CD14-positive monocyte (primary cell): ENCODE results near the gene CNTN6. TPM values are rescaled to one million over a fixed set of nuclear protein-coding genes. Genes with fewer than 3 reads are reported as not detected.

ENCODE experiments used
- DNase-seq, 3 donors: peaks; one replicate each; pipeline ENCODE4 v3.0.0-alpha.2; 2011 to 2022
- H2AFZ ChIP-seq: 2 replicates; pipeline ENCODE4 v1.6.0; 2012; ENCODE audit warnings: mild to moderate bottlenecking, low read depth, low read length, inconsistent platforms; ENCODE audit not compliant: insufficient read depth, poor library complexity, severe bottlenecking
- H3K27ac ChIP-seq, 2 donors: 1 replicate in 1 of 2; 2 replicates in 1 of 2; pipeline ENCODE4 v1.5.1; 2012 to 2013; ENCODE audit warnings: low read length in 2 of 2, control low read depth in 1 of 2, inconsistent platforms in 1 of 2, low read depth in 1 of 2, mild to moderate bottlenecking in 1 of 2
- H3K27me3 ChIP-seq, 2 donors: one replicate each; pipeline versions ENCODE4 v1.6.0 to v1.6.1; 2011 to 2013; ENCODE audit warnings: low read length in 2 of 2; ENCODE audit not compliant: control insufficient read depth in 2 of 2, insufficient read depth in 2 of 2
- H3K36me3 ChIP-seq, 2 donors: replicated peaks in 1 of 2; 1 replicate in 1 of 2; 2 replicates in 1 of 2; pipeline versions ENCODE4 v1.5.1 to v1.6.1; 2012 to 2013; ENCODE audit warnings: low read length in 2 of 2, control low read depth in 1 of 2, inconsistent platforms in 1 of 2, mild to moderate bottlenecking in 1 of 2; ENCODE audit not compliant: insufficient read depth in 2 of 2, control insufficient read depth in 1 of 2
- H3K4me1 ChIP-seq, 2 donors: 1 replicate in 1 of 2; 2 replicates in 1 of 2; pipeline versions ENCODE4 v1.5.1 to v1.6.1; 2012 to 2013; ENCODE audit warnings: low read length in 2 of 2, control low read depth in 1 of 2, inconsistent platforms in 1 of 2, mild to moderate bottlenecking in 1 of 2, moderate library complexity in 1 of 2; ENCODE audit not compliant: insufficient read depth in 2 of 2, control insufficient read depth in 1 of 2
- H3K4me2 ChIP-seq: replicated peaks from 2 replicates; pipeline ENCODE3; 2012; ENCODE audit warnings: low read length, moderate library complexity, mild to moderate bottlenecking; ENCODE audit not compliant: poor library complexity, severe bottlenecking; ENCODE audit errors: extremely low read depth
- H3K4me3 ChIP-seq, 3 experiments: fragments of 200-600 bp in 1 of 3; sonication (generic) in 1 of 3; replicated peaks in 1 of 3; 1 replicate in 2 of 3; 2 replicates in 1 of 3; pipeline ENCODE4 v1.5.1; 2011 to 2013; ENCODE audit warnings: low read length in 3 of 3, mild to moderate bottlenecking in 3 of 3, control low read depth in 2 of 3, low read depth in 2 of 3, inconsistent platforms in 1 of 3, moderate library complexity in 1 of 3
- H3K79me2 ChIP-seq: 2 replicates; pipeline ENCODE4 v1.6.0; 2012; ENCODE audit warnings: mild to moderate bottlenecking, control low read depth, inconsistent platforms, low read length, moderate library complexity; ENCODE audit not compliant: insufficient read depth
- H3K9ac ChIP-seq: 2 replicates; pipeline ENCODE4 v1.6.0; 2017; ENCODE audit warnings: low read length, mild to moderate bottlenecking; ENCODE audit not compliant: insufficient read depth, poor library complexity, severe bottlenecking
- H3K9me3 ChIP-seq, 2 donors: replicated peaks in 1 of 2; 1 replicate in 1 of 2; 2 replicates in 1 of 2; pipeline versions ENCODE4 v1.5.1 to v1.6.1; 2012 to 2013; ENCODE audit warnings: low read length in 2 of 2, control low read depth in 1 of 2; ENCODE audit not compliant: control insufficient read depth in 1 of 2, insufficient read depth in 1 of 2
- H4K20me1 ChIP-seq: 2 replicates; pipeline ENCODE4 v1.6.0; 2012; ENCODE audit warnings: mild to moderate bottlenecking, low read length, control low read depth, moderate library complexity; ENCODE audit not compliant: insufficient read depth
- H3K27ac Mint-ChIP-seq, 7 donors: one replicate each; pipeline ENCODE4 v1.8.0; 2020; ENCODE audit warnings: mild to moderate bottlenecking in 7 of 7, mixed read lengths in 7 of 7, moderate library complexity in 6 of 7, inconsistent platforms in 2 of 7
- H3K27me3 Mint-ChIP-seq, 3 donors: one replicate each; pipeline ENCODE4 v1.8.0; 2021 to 2022; ENCODE audit warnings: low read depth in 3 of 3, mild to moderate bottlenecking in 3 of 3, mixed read lengths in 3 of 3, moderate library complexity in 3 of 3, inconsistent platforms in 1 of 3
- H3K36me3 Mint-ChIP-seq, 2 donors: one replicate each; pipeline ENCODE4 v1.8.0; 2020; ENCODE audit warnings: mixed read lengths in 2 of 2, inconsistent platforms in 1 of 2, mild to moderate bottlenecking in 1 of 2
- H3K4me1 Mint-ChIP-seq: one replicate; pipeline ENCODE4 v1.8.0; 2020; ENCODE audit warnings: mild to moderate bottlenecking, mixed read lengths
- H3K4me3 Mint-ChIP-seq, 2 donors: one replicate each; pipeline ENCODE4 v1.8.0; 2020; ENCODE audit warnings: mild to moderate bottlenecking in 2 of 2, mixed read lengths in 2 of 2, moderate library complexity in 1 of 2
- H3K9me3 Mint-ChIP-seq, 7 donors: one replicate each; pipeline ENCODE4 v1.8.0; 2020 to 2022; ENCODE audit warnings: mixed read lengths in 7 of 7, mild to moderate bottlenecking in 6 of 7, moderate library complexity in 6 of 7, inconsistent platforms in 2 of 7
- CTCF ChIP-seq: fragments of 200-600 bp; IDR thresholded peaks from one replicate; pipeline ENCODE4 v1.8.0; 2022; ENCODE audit warnings: antibody characterized with exemption, mild to moderate bottlenecking
- WGBS: methylation state at CpG from one replicate; pipeline ENCODE4 v1.1.5; 2013; ENCODE audit warnings: missing lambda C conversion rate; ENCODE audit not compliant: insufficient coverage; 5-methylcytosine and 5-hydroxymethylcytosine counted together
- intact Hi-C, 2 donors: fragments of 100-400 bp; cut with micrococcal nuclease; formaldehyde crosslinking; loops; one replicate each; pipeline versions ENCODE4 v1.15.0 to v1.15.1; 2023
- polyA plus RNA-seq, 3 donors: library from polyadenylated mRNA; depleted of rRNA in 1 of 3; unstranded in 2 of 3; stranded (reverse) in 1 of 3; fragments of 300-500 nt in 2 of 3; fragments of >200 nt in 1 of 3; fragmentation: Illumina TruSeq in 2 of 3; gene quantifications; 1 replicate in 2 of 3; 2 replicates in 1 of 3; pipeline ENCODE4 v1.2.3, GENCODE V29; 2012 to 2021

The CNTN6 gene
- polyA plus RNA-seq, 3 donors = not detected

- no peaks in the 10 kb centered on the region for H4K20me1 ChIP-seq
- Mint-ChIP-seq H3K27me3 (no peaks in the 10 kb centered on the region), H3K27ac (no peak overlapping the region), H3K4me1 (no peaks in the 10 kb centered on the region), H3K36me3 (no peaks in the 10 kb centered on the region), H3K4me3 (no peak overlapping the region), H3K9me3 (peaks cover 0 to 6% (median 2%) of the 10 kb centered on the region in 7 donors)
- no peak overlapping the region for H2AFZ ChIP-seq
- H3K36me3 ChIP-seq = no peaks in the 10 kb centered on the region
- H3K27me3 ChIP-seq = no peaks in the 10 kb centered on the region
- no peak overlapping the region for H3K4me2 ChIP-seq
- no CpG with 5 or more reads among the region's 2 CpGs for WGBS
- H3K27ac ChIP-seq = no peak overlapping the region
- TF ChIP-seq CTCF = no peak
- H3K9me3 ChIP-seq = no peaks in the 10 kb centered on the region
- H3K79me2 ChIP-seq = no peaks in the 10 kb centered on the region
- no peaks in the 10 kb centered on the region for H3K4me1 ChIP-seq
- H3K9ac ChIP-seq = no peak overlapping the region
- H3K4me3 ChIP-seq = no peak overlapping the region
- DNase-seq = no peak
- intact Hi-C loops = no loop called here
Measured at GRCh38 chr3:1092061-1092460, 763 bp upstream of the CNTN6 start.

- TF ChIP-seq CTCF = no peak
- 87% methylated on average over 5 of the region's 6 CpGs for WGBS
- Histone ChIP-seq H3K4me1 (no peaks in the 10 kb centered on the region), H2AFZ (no peak overlapping the region), H3K9me3 (no peaks in the 10 kb centered on the region), H4K20me1 (no peaks in the 10 kb centered on the region), H3K4me2 (no peak overlapping the region), H3K79me2 (no peaks in the 10 kb centered on the region), H3K27ac (no peak overlapping the region), H3K27me3 (no peaks in the 10 kb centered on the region), H3K9ac (no peak overlapping the region), H3K36me3 (no peaks in the 10 kb centered on the region), H3K4me3 (no peak overlapping the region)
- intact Hi-C loops = no loop called here
- Mint-ChIP-seq H3K36me3 (no peaks in the 10 kb centered on the region), H3K27ac (no peak overlapping the region), H3K27me3 (no peaks in the 10 kb centered on the region), H3K9me3 (peaks cover 0 to 6% (median 2%) of the 10 kb centered on the region in 7 donors), H3K4me1 (no peaks in the 10 kb centered on the region), H3K4me3 (no peak overlapping the region)
- DNase-seq = no peak
Measured at GRCh38 chr3:1093217-1093616, 393 bp downstream of the CNTN6 start.
